PC-3 (cell line): Measurements from ENCODE around the gene LRRC8B. TPM values are rescaled to one million over a fixed set of nuclear protein-coding genes. Genes with fewer than 3 reads are reported as not detected.

Experiments
- ATAC-seq: fragments of 200-7000 bp; cut with Tn5 transposase; 2 replicates; pipeline ENCODE4 v1.9.1; 2020; ENCODE audit warnings: mild to moderate bottlenecking, moderate library complexity
- BruUV-seq: library from RNA; stranded (reverse); fragments of 400-500 nt; replicated peaks from 2 replicates; lab custom pipeline; 2021; lab: Mats Ljungman, UMichigan
- CTCF ChIA-PET: fragments of 300-600 bp; sonication (Branson Sonifier 250); formaldehyde crosslinking; loops from one replicate; lab custom pipeline; 2022; ENCODE audit warnings: antibody characterized with exemption; lab: Charles Lee
- POLR2A ChIA-PET: fragments of 300-600 bp; sonication (Branson Sonifier 250); formaldehyde crosslinking; loops from one replicate; lab custom pipeline; 2022; ENCODE audit warnings: antibody characterized with exemption; ENCODE audit not compliant: unreplicated experiment; lab: Charles Lee
- DNase-seq: peaks from one replicate; pipeline ENCODE4 v3.0.0-alpha.2; 2015
- H2AFZ ChIP-seq: fragments of 300-600 bp; sonication (generic); 2 replicates; pipeline ENCODE4 v1.6.0; 2016; ENCODE audit warnings: antibody characterized with exemption, low read length
- H3F3A ChIP-seq: fragments of 300-600 bp; sonication (generic); one replicate; pipeline ENCODE4 v1.6.0; 2017; ENCODE audit warnings: antibody characterized with exemption, low read length, control low read depth, mild to moderate bottlenecking; ENCODE audit not compliant: unreplicated experiment
- H3K27ac ChIP-seq: fragments of 300-600 bp; sonication (generic); 2 replicates; pipeline ENCODE4 v1.5.1; 2016; ENCODE audit warnings: mild to moderate bottlenecking, low read length
- H3K27me3 ChIP-seq: fragments of 300-600 bp; sonication (generic); 2 replicates; pipeline ENCODE4 v1.6.1; 2016; ENCODE audit warnings: low read length, mixed read lengths
- H3K36me3 ChIP-seq: fragments of 300-600 bp; sonication (generic); 2 replicates; pipeline ENCODE4 v1.6.1; 2016; ENCODE audit warnings: low read depth, mixed run types, low read length, mixed read lengths
- H3K4me1 ChIP-seq: fragments of 300-600 bp; sonication (generic); 2 replicates; pipeline ENCODE4 v1.5.1; 2016; ENCODE audit warnings: low read length; ENCODE audit not compliant: insufficient read depth
- H3K4me2 ChIP-seq: fragments of 300-600 bp; sonication (generic); 2 replicates; pipeline ENCODE4 v1.6.0; 2016; ENCODE audit warnings: low read length
- H3K4me3 ChIP-seq: fragments of 300-600 bp; sonication (generic); 2 replicates; pipeline ENCODE4 v1.5.1; 2016; ENCODE audit warnings: mild to moderate bottlenecking, low read length, mixed read lengths
- H3K79me2 ChIP-seq: fragments of 300-600 bp; sonication (generic); 2 replicates; pipeline ENCODE4 v1.6.1; 2017; ENCODE audit warnings: low read length, mixed read lengths
- H3K9ac ChIP-seq: fragments of 300-600 bp; sonication (generic); 2 replicates; pipeline ENCODE4 v1.6.0; 2016; ENCODE audit warnings: mild to moderate bottlenecking, low read length
- H3K9me2 ChIP-seq: fragments of 300-600 bp; sonication (generic); replicated peaks from 2 replicates; pipeline ENCODE4 v1.6.1; 2016; ENCODE audit warnings: mixed run types, low read length, mixed read lengths
- H3K9me3 ChIP-seq: fragments of 300-600 bp; sonication (generic); 2 replicates; pipeline ENCODE4 v1.6.1; 2016; ENCODE audit warnings: low read length, mixed read lengths
- H4K20me1 ChIP-seq: fragments of 300-600 bp; sonication (generic); 2 replicates; pipeline ENCODE4 v1.6.1; 2016; ENCODE audit warnings: low read length, mixed read lengths
- EZH2 ChIP-seq: fragments of 300-600 bp; sonication (generic); IDR thresholded peaks from one replicate; pipeline ENCODE4 v1.6.1; 2017; ENCODE audit warnings: antibody characterized with exemption, mild to moderate bottlenecking, low read length; ENCODE audit not compliant: unreplicated experiment
- EZH2phosphoT487 ChIP-seq: fragments of 300-600 bp; sonication (generic); IDR thresholded peaks from 2 replicates; pipeline ENCODE4 v1.6.1; 2018; ENCODE audit warnings: mild to moderate bottlenecking, antibody characterized with exemption, low read length, borderline replicate concordance
- intact Hi-C: fragments of 100-400 bp; cut with micrococcal nuclease; formaldehyde crosslinking; loops from 2 replicates; pipeline ENCODE4 v1.9.0; 2023
- total RNA-seq: library from RNA; depleted of rRNA; stranded (reverse); fragments of >200 nt; gene quantifications from 2 replicates; pipeline ENCODE4 v1.2.3, GENCODE V29; 2014
- TF ChIP-seq, protein P1 (sequence below): fragments of 300-600 bp; sonication (generic); conservative IDR thresholded peaks from 2 replicates; pipeline ENCODE4 v1.5.1; 2017; ENCODE audit warnings: antibody characterized with exemption, low read depth, mild to moderate bottlenecking, low read length

Gene LRRC8B
- total RNA-seq, 1 experiment from 2014 or later, result 8.4 TPM

- no peak for ATAC-seq
- TF ChIP-seq, protein P1, sequence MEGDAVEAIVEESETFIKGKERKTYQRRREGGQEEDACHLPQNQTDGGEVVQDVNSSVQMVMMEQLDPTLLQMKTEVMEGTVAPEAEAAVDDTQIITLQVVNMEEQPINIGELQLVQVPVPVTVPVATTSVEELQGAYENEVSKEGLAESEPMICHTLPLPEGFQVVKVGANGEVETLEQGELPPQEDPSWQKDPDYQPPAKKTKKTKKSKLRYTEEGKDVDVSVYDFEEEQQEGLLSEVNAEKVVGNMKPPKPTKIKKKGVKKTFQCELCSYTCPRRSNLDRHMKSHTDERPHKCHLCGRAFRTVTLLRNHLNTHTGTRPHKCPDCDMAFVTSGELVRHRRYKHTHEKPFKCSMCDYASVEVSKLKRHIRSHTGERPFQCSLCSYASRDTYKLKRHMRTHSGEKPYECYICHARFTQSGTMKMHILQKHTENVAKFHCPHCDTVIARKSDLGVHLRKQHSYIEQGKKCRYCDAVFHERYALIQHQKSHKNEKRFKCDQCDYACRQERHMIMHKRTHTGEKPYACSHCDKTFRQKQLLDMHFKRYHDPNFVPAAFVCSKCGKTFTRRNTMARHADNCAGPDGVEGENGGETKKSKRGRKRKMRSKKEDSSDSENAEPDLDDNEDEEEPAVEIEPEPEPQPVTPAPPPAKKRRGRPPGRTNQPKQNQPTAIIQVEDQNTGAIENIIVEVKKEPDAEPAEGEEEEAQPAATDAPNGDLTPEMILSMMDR, result no peak
- TF ChIP-seq EZH2 (no peak), EZH2phosphoT487 (no peak)
- H3K9me3 ChIP-seq, result no peaks in the 10 kb centered on the region
Observed at GRCh38 chr1:89609781-89610456, 85.3 kb downstream of the LRRC8B start.

GRCh38 chr1:89610457-89611011, 85.9 kb downstream of the LRRC8B start:
- Histone ChIP-seq H3K4me1 (peaks cover 9% of the 10 kb centered on the region), H3K27me3 (no peaks in the 10 kb centered on the region), H3K27ac (no peak overlapping the region), H3K4me2 (no peak overlapping the region), H3K9me3 (no peaks in the 10 kb centered on the region), H2AFZ (no peak overlapping the region), H3K79me2 (no peaks in the 10 kb centered on the region), H3K9ac (no peak overlapping the region), H4K20me1 (no peaks in the 10 kb centered on the region), H3K36me3 (no peaks in the 10 kb centered on the region), H3K4me3 (no peak overlapping the region), H3F3A (no peaks in the 10 kb centered on the region), H3K9me2 (no peaks in the 10 kb centered on the region)
- no peak for TF ChIP-seq EZH2
- no peak for TF ChIP-seq EZH2phosphoT487
- TF ChIP-seq, protein P1, result no peak
- ChIA-PET POLR2A (no interaction called here), CTCF (no interaction called here)
- BruUV-seq, result no TSS peak
- intact Hi-C loops, result no loop called here
- ATAC-seq (no peak), DNase-seq (no peak)

More at GRCh38 chr1:89609781-89610456, 85.3 kb downstream of the LRRC8B start:
- BruUV-seq, result no TSS peak
- intact Hi-C loops, result no loop called here
- no peaks in the 10 kb centered on the region for H3K9me2 ChIP-seq
- no peak overlapping the region for H2AFZ ChIP-seq
- peaks cover 12% of the 10 kb centered on the region for H3K4me1 ChIP-seq
- POLR2A ChIA-PET, result no interaction called here
- no peak for DNase-seq
- no peaks in the 10 kb centered on the region for H4K20me1 ChIP-seq
- no peaks in the 10 kb centered on the region for H3K36me3 ChIP-seq
- no peak overlapping the region for H3K4me3 ChIP-seq
- H3K27ac ChIP-seq, result no peak overlapping the region
- no peaks in the 10 kb centered on the region for H3F3A ChIP-seq
- no peaks in the 10 kb centered on the region for H3K79me2 ChIP-seq
- no peaks in the 10 kb centered on the region for H3K27me3 ChIP-seq
- H3K4me2 ChIP-seq, result no peak overlapping the region
- CTCF ChIA-PET, result no interaction called here
- H3K9ac ChIP-seq, result no peak overlapping the region

- H3K79me2 ChIP-seq, result no peaks in the 10 kb centered on the region
- no peak overlapping the region for H3K9ac ChIP-seq
- no peaks in the 10 kb centered on the region for H3K9me3 ChIP-seq
- H3K4me2 ChIP-seq, result no peak overlapping the region
- TF ChIP-seq EZH2phosphoT487 (no peak), EZH2 (no peak)
- TF ChIP-seq, protein P1, result no peak
- H4K20me1 ChIP-seq, result no peaks in the 10 kb centered on the region
- no peaks in the 10 kb centered on the region for H3F3A ChIP-seq
- no peaks in the 10 kb centered on the region; the same call in 1 of the 2 replicates for H3K4me1 ChIP-seq
- CTCF ChIA-PET, result no interaction called here
- no peaks in the 10 kb centered on the region for H3K9me2 ChIP-seq
- no peaks in the 10 kb centered on the region for H3K36me3 ChIP-seq
- no peaks in the 10 kb centered on the region for H3K27me3 ChIP-seq
- intact Hi-C loops, result no loop called here
- DNase-seq (no peak), ATAC-seq (no peak)
- BruUV-seq, result no TSS peak
- POLR2A ChIA-PET, result no interaction called here
- H2AFZ ChIP-seq, result no peak overlapping the region
- no peak overlapping the region for H3K4me3 ChIP-seq
- H3K27ac ChIP-seq, result no peak overlapping the region
Observed at GRCh38 chr1:89611721-89612120, 87.1 kb downstream of the LRRC8B start.
